A549 (cell line): ENCODE results near the gene ACTG1.

Source experiments
- HDAC2 ChIP-seq: fragments of 200-600 bp; sonication (generic); IDR thresholded peaks from 2 replicates; pipeline ENCODE4 v1.6.1; 2016
- JUNB ChIP-seq: fragments of >200 bp; sonication (Bioruptor Twin); formaldehyde crosslinking; IDR thresholded peaks from 2 replicates; pipeline ENCODE4 v1.6.1; 2016
- MYC ChIP-seq: IDR thresholded peaks from 2 replicates; pipeline ENCODE4 v1.6.1; 2012; ENCODE audit warnings: mild to moderate bottlenecking, inconsistent platforms, low read length, improper control_type of control experiment, borderline replicate concordance
- NPAS2 ChIP-seq: fragments of 250-450 bp; sonication (Bioruptor Pico); IDR thresholded peaks from 2 replicates; pipeline ENCODE4 v1.8.0; 2022; ENCODE audit warnings: mild to moderate bottlenecking, moderate library complexity, borderline replicate concordance
- POLR2A ChIP-seq: IDR thresholded peaks from 2 replicates; pipeline ENCODE4 v1.6.1; 2012; ENCODE audit warnings: mild to moderate bottlenecking, low read length
- RARB ChIP-seq: fragments of 250-450 bp; sonication (Bioruptor Pico); IDR thresholded peaks from 2 replicates; pipeline ENCODE4 v1.8.0; 2021; ENCODE audit warnings: mild to moderate bottlenecking, moderate library complexity
- SREBF2 ChIP-seq: fragments of 450-650 bp; IDR thresholded peaks from 2 replicates; pipeline ENCODE4 v1.6.1; 2014; ENCODE audit warnings: mild to moderate bottlenecking, moderate library complexity
- TF ChIP-seq, protein P1 (sequence below): fragments of >200 bp; sonication (Bioruptor Twin); formaldehyde crosslinking; IDR thresholded peaks from 3 replicates; pipeline ENCODE4 v1.5.1; 2016

DNA sequence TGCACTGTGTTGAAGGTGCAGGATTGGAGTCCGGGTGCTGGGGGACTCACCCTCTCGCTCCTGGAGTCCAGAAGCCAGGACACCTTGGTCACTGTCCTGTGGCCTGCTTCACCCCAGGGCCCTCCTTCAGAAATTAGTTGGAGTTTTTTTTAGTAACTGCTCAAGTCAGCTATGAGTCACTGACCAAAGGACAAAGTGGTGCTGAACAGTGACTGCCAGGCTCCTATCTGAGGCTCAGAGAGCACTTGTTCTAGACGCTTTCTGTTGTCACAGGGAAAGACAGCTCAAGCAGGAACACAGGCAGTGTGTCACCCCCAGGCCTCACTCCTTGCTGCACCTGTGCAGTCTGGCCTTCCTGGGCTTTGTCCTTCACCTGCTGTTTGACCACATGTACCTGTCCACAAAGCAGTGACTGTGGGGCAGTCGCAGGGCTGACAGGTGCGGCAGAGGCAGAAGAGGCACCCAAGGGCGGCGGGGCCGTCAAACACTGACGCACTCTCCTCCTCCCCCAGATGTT lies 43.6 kb upstream of the ACTG1 start:
- TF ChIP-seq JUNB (peak; percentile 33; the same call in 1 of the 2 replicates), HDAC2 (no peak), RARB (no peak), NPAS2 (no peak), POLR2A (no peak), MYC (no peak), SREBF2 (no peak)
- TF ChIP-seq, protein P1, sequence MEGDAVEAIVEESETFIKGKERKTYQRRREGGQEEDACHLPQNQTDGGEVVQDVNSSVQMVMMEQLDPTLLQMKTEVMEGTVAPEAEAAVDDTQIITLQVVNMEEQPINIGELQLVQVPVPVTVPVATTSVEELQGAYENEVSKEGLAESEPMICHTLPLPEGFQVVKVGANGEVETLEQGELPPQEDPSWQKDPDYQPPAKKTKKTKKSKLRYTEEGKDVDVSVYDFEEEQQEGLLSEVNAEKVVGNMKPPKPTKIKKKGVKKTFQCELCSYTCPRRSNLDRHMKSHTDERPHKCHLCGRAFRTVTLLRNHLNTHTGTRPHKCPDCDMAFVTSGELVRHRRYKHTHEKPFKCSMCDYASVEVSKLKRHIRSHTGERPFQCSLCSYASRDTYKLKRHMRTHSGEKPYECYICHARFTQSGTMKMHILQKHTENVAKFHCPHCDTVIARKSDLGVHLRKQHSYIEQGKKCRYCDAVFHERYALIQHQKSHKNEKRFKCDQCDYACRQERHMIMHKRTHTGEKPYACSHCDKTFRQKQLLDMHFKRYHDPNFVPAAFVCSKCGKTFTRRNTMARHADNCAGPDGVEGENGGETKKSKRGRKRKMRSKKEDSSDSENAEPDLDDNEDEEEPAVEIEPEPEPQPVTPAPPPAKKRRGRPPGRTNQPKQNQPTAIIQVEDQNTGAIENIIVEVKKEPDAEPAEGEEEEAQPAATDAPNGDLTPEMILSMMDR, result no peak
